Measurements from ENCODE around the gene PDE7B.
A peak's percentile ranks its signal among the peaks of the same experiment; 100 is the strongest.

PDE7B gene

DNA sequence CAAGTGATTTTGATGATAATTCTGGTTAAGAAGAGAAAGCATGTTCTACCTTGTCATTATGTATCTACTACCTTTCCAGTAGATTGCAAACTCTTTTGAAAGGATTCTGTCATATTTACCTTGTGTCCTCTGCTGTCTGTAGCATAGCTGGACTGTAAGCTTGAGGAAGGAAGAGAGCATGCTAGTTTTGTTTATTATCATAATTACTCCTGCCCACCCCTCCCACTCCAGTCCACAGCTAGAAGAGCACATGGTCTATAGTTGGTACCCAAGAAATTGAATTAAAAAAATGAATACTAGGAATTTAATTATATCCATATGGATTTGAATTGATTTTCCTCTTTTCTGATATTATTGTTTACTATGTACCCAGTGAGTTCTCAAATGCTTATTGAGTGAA, 40.2 kb downstream of the PDE7B start:
- no peak for DNase-seq

DNA sequence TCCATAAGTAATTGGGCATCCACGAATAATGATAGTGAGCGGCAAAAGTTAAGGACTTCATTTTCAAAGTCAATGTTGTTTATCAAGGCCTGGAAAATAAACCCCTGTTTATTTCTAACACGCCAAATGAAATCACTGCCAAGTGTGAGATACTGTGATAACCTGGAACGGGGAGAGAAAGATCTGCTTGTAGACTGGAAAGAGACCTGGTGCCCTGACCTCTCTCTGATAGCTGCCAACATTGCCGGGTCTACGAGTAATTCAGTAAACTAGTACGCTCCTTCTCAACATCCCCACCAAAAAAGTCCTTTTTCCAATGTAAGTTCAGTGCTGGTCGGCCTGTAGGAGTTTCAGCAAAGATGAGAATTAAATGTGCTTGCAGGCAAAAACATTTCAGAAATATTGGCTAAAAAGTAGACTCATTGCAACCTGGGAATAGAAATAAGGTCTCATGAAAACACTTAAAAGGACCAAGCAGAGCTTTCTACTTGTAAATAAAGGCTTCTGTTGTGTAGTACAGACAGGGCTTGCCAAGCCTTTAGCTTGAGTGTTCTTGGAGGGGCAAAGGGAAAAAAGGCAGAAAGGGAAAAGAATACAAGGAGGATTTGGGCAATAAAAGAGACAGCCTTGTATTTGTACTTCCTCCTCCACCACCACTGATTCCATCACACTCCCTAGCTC, 43.9 kb downstream of the PDE7B start:
- no peak for DNase-seq

- no peak for DNase-seq
Observed at GRCh38 chr6:135897087-135897486, 45.6 kb downstream of the PDE7B start.

GRCh38 chr6:135901774-135902524, 50.4 kb downstream of the PDE7B start:
- DNase-seq: peak; percentile 33

DNA sequence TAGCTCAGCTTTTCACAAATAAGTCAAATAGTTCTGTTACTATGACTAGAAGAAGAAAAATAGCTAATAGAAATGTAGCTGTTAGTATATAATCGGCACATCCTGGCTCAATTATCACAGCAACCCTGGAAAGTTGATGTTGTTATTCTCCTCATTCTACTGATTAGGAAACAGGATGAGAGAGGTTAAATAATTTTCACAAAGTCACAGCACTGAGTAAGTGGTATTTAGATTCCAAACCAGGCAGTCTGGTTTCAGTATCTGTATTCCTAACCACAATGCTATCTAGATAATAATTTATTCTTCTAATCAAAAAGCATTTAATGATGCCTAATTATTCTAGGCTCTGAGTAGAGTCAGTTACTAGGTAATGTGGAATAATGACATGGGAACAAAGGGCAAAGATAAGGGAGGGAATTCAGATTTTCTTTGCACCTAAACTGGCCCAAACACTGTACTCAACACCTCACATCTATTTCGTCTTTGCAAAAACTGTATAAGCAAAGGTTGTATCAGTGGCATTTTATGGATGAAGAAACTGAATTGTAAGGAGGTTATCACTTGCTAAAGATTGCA, 51.3 kb downstream of the PDE7B start:
- no peak for DNase-seq

- DNase-seq: no peak
Observed at GRCh38 chr6:135904666-135905065, 53.2 kb downstream of the PDE7B start.

- DNase-seq: no peak
Observed at GRCh38 chr6:135905604-135906300, 54.3 kb downstream of the PDE7B start.

- no peak for DNase-seq
Observed at GRCh38 chr6:135906542-135906941, 55.0 kb downstream of the PDE7B start.

GRCh38 chr6:135906972-135907465, 55.5 kb downstream of the PDE7B start:
- no peak for DNase-seq

DNA sequence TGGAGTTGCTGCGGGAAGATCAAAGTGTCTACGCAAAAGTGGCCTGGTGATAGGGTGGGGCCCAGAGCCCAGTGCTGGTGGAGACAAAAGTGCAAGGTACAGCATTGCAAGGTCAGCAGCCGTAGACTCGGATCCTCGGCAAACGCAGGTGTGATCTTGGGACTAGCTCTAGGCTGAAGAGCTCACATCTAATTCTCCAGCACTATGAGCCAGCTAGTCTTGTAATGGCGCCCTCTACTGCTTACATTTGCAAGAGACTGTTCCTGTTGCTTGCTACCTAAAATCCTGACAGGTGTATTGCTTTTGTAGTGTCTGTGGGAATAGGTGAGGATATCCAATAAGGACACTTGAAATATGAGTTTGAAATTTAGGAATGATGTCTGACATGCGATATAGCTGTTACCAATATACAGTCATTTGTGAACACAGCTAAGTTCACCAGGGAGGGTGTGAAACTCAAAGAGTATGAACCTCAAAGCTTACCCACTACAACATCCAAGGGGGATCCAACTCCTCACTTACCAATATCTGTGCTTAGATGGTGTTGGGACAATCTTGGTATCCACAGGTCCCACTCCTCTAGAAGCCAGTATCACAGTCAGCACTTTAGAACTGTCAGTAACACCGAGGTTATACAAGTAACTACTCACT, 58.4 kb downstream of the PDE7B start:
- DNase-seq: peak; percentile 55

GRCh38 chr6:135910790-135911618, 59.5 kb downstream of the PDE7B start:
- no peak for DNase-seq

DNA sequence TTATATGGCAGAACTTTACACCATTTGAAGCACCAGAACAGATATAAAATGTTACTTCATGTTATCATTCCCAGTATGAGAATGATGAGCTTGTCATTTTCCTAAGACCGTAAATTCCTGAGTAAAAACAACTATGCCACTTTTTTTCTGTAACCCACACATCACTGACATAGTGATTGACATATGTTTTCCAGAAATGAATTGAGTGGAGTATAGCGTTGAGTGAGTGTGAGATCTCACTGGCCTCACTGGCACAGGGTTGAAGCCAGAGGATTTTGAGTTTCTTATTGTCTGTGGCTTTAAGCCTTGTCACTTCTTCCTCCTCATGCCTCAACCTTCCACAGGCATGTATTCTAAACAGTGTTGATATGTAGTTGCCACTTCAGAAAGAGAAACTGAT, 62.3 kb downstream of the PDE7B start:
- no peak for DNase-seq

DNA sequence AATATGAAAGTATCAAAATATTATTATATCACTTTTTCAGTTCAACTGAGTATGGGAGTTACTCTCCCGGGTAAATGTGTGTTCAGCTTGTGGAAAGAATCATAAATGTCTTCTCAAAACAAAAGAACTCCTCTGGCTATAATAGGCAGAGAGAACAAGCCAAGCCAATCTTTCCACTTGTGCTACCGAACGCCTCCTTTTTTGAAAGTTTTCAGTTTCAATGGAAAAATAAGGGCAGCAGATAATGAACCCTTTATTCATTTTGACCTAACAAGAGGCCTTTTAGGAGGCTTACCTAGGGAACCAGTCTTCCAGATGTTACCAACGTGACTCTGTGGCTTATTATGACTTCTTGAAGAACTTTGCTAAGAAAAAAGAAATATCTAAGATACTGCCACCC, 67.5 kb downstream of the PDE7B start:
- DNase-seq: no peak

DNA sequence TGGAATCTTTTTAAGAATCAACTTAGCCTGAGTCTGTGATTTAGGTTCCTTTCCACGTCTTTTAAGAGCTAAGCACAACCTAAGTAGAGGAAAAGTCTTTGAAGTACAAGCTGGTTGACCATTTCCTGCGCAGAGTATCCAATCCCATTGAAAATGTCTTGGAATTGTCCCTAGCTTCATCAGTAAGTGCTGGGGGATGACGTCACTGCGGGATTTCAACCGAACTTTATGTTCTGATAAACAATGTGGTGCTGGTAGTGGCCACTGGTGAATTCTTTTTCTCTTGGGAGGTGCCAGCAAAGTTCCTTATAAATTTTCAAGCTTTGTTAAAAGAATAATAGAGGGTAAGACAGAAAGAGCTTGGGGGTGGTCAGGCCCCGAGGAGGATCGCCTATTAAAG, 69.2 kb downstream of the PDE7B start:
- DNase-seq: no peak

DNA sequence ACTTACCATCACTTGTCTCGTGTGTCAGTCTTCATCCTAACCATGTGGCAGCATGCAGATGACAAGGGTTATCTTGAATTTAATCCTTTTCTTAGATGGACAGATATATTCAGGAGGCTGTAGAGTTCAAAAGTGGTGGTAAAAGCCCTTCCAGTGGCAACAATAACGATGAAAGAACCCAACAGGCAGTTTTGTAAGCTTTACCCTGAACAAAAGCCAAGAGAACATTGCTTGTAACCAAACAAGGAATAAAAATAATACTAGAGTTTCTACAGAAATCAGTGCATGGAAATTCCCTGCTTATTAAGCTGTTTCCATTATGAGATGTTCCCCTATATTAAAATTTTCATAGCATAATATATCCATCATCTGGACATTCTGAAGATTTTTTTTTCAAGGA, 69.7 kb downstream of the PDE7B start:
- DNase-seq: no peak

DNA sequence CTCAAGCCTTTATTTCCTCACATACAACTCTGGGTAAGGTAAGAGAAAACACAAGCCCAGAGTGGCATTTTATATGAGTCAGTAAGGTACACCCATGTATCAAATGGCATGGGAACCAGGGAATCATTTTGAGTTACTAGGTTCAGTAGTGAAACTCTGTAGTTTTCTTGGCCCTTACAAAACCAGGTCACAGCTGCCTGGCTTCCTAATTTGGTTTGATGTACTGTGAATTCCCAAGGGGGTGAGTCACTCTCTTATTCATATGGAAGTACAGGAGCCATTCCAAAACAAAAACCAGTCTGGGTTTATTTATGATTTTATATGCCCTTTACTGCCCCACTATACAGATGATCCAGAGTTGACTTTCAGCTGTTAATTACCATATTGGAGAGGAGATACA, 70.7 kb downstream of the PDE7B start:
- peak; percentile 12 for DNase-seq

- DNase-seq: no peak
Observed at GRCh38 chr6:135922746-135923145, 71.2 kb downstream of the PDE7B start.

- DNase-seq: no peak
Observed at GRCh38 chr6:135932651-135933050, 81.2 kb downstream of the PDE7B start.

- no peak for DNase-seq
Observed at GRCh38 chr6:135935941-135936601, 84.6 kb downstream of the PDE7B start.

GRCh38 chr6:135936606-135937005, 85.1 kb downstream of the PDE7B start:
- no peak for DNase-seq

GRCh38 chr6:135937106-135937505, 85.6 kb downstream of the PDE7B start:
- no peak for DNase-seq

Measured in activated CD4-positive, alpha-beta T cell treated with anti-CD3 and anti-CD28 coated beads for 48 hours (primary cell).